ENCODE results near the gene UBE2B.
"Not testable (repeated sequence)": the region's sequence is repeated elsewhere in the genome, so short reads cannot be mapped to it uniquely, and the experiment has no call there.

DNA sequence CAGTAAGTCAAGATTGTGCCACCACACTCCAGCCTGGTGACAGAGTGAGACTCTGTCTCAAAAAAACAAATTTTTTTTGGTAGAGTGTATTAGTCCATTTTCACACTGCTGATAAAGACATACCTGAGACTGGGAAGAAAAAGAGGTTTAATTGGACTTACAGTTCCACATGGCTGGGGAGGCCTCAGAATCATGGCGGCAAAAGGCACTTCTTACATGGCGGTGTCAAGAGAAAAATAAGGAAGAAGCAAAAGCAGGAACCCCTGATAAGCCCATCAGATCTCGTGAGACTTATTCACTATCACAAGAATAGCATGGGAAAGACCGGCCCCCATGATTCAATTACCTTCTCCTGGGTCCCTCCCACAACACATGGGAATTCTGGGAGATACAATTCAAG is 49.7 kb downstream of the UBE2B start:
- TF ChIP-seq, protein P1, sequence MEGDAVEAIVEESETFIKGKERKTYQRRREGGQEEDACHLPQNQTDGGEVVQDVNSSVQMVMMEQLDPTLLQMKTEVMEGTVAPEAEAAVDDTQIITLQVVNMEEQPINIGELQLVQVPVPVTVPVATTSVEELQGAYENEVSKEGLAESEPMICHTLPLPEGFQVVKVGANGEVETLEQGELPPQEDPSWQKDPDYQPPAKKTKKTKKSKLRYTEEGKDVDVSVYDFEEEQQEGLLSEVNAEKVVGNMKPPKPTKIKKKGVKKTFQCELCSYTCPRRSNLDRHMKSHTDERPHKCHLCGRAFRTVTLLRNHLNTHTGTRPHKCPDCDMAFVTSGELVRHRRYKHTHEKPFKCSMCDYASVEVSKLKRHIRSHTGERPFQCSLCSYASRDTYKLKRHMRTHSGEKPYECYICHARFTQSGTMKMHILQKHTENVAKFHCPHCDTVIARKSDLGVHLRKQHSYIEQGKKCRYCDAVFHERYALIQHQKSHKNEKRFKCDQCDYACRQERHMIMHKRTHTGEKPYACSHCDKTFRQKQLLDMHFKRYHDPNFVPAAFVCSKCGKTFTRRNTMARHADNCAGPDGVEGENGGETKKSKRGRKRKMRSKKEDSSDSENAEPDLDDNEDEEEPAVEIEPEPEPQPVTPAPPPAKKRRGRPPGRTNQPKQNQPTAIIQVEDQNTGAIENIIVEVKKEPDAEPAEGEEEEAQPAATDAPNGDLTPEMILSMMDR (IDR thresholded peaks at IDR 0.05; ENCODE audit: low read length) = not testable (repeated sequence)
- not testable (repeated sequence) for TF ChIP-seq EZH2 (IDR thresholded peaks at IDR 0.05; ENCODE audit: borderline replicate concordance, low read length)
